GM19455 (cell line): ENCODE data around the gene DPYD.

Experiments used
- ATAC-seq: cut with Tn5 transposase; IDR thresholded peaks from one replicate; pipeline ENCODE4 v1.9.1; 2021; ENCODE audit not compliant: unreplicated experiment

Gene DPYD

GRCh38 chr1:97726386-97726785 lies 194.4 kb downstream of the DPYD start:
- no peak for ATAC-seq

- ATAC-seq = no peak
Observed at GRCh38 chr1:97721221-97721620, 199.6 kb downstream of the DPYD start.

GRCh38 chr1:97712980-97713379 lies 207.9 kb downstream of the DPYD start:
- ATAC-seq = no peak

DNA sequence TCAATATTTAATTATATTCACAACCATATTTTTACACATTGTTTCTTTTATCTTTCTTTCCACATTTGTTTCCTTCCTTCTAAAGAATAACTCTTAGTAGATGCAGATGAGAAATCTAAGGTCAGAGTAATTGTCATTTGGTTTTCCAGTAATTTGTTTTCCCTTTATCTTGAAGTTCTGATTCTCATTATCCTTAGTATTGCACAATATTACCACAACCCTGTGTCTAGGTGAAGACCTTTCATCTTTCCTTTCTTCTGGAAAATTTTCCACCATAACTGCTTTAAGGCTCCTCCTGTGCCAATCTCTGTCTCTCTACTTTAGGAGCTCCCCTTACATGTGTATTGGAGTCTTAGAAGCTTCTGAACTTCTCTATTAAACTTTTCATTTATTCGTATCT lies 209.0 kb downstream of the DPYD start:
- no peak for ATAC-seq

GRCh38 chr1:97693601-97694000 lies 227.2 kb downstream of the DPYD start:
- no peak for ATAC-seq

DNA sequence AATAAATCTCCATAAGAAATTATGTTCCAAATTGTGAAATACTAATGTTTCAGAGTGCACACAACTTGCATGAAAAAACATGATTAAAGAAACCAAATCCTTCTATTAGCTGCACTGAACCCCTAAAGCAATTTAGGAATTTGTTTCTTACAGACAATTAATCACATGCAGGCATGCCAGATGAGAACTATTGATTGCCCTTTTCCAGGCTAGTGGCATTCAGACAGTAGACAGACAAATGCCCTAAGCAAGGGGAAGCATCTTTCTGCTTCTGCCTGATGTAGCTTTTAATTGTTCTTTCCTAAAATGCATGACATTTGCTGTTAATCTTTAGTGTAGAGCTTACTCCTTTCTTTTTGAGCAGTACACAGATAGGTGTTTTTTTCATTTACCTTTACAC lies 229.5 kb downstream of the DPYD start:
- no peak for ATAC-seq

DNA sequence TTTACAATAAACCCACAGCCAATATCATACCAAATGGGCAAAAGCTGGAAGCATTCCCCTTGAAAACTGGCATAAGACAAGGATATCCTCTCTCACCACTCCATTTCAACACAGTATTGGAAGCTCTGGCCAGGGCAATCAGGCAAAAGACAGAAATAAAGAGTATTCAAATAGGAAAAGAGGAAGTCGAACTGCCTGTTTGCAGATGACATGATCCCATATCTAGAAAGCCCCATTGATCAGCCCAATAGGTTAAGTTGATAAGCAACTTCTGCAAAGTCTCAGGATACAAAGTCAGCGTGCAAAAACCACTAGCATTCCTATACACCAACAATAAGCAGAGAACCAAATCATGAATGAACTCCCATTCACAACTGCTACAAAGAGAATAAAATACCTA lies 235.5 kb downstream of the DPYD start:
- no peak for ATAC-seq

GRCh38 chr1:97680894-97681293 lies 239.9 kb downstream of the DPYD start:
- no peak for ATAC-seq

DNA sequence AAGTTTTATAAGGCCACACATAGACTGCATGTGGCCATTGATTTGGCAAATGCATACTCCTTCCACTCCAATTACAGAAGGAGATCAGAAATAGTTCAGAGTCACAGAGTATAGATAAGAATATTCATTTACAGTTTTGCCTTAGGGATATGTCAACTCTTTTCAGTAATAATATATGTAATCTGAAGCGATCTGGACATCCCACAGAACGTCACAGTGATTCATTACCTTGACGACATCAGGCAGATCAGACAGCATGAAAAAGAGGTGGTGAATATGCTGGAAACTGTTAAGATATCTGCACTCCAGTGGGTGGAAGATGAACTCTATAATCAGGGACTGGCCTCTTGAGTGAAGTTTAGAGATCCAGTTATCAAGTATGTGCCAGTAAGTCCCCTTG lies 240.4 kb downstream of the DPYD start:
- ATAC-seq = no peak

DNA sequence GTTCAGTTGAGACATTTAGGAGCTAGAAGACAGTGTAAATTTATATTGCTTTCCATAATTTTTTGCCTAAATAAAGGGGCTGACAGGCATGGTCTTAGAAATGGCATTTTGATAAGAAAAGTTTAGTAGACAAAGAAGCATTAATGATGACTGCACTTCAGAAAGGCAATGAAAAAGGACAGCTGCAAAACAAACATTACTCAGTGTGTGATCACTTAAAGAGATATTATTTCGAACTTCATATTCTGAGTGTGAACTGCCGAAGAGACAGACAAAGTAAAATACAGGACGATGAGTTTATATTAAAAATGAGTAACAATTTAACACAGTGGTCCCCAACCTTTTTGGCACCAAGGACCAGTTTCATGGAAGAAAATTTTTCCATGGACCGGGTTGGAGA lies 243.1 kb downstream of the DPYD start:
- ATAC-seq = no peak

- no peak for ATAC-seq
Observed at GRCh38 chr1:97674517-97674916, 246.3 kb downstream of the DPYD start.

DNA sequence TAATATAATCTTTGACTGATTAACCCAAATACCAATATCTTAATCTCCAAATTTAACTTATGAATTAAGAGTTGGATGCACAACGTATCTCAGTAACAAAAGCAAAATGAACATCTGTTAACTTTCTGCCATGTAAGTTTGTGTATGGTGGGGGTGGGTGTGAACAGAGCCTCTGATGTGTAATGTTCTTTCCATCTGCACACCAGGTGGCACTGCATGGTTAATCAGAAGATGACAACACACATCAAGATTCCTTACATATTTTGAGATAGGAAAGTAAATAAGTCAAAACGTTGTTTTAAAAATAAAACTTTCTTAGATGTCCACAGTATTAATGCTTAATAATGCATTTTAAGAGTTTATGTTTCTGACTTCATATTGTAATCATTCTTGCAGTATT lies 251.9 kb downstream of the DPYD start:
- ATAC-seq = no peak

DNA sequence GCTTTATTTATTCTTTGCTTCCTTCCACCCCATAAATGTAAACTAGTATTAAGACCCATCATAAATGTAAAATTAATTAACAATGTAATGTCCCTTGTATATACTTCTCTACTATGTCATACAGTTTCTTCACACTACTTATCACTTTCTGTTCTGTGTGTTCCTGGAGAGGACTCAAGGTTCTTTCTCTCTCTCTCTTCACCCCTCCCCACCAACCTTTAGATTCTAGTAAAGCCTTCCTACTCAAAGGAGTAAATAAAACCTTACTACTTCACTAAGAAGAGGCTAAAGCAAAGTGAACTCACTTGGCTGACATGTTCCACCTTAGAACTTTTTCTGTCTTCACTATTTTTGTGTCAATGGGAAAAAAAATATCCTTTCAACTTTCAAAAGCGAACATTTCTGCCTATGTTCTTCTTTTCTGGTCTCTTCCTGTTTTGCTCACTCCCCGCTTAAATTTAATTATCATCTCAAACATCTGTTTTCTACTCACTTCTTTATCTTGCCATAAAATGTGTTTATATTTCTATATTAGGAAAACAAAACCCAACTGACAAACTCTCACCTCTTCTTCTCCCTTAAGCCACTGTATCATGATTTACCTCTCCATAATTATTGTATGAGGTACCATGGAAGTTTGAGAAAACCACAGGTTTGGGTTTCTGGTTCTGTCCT lies 260.3 kb downstream of the DPYD start:
- no peak for ATAC-seq

DNA sequence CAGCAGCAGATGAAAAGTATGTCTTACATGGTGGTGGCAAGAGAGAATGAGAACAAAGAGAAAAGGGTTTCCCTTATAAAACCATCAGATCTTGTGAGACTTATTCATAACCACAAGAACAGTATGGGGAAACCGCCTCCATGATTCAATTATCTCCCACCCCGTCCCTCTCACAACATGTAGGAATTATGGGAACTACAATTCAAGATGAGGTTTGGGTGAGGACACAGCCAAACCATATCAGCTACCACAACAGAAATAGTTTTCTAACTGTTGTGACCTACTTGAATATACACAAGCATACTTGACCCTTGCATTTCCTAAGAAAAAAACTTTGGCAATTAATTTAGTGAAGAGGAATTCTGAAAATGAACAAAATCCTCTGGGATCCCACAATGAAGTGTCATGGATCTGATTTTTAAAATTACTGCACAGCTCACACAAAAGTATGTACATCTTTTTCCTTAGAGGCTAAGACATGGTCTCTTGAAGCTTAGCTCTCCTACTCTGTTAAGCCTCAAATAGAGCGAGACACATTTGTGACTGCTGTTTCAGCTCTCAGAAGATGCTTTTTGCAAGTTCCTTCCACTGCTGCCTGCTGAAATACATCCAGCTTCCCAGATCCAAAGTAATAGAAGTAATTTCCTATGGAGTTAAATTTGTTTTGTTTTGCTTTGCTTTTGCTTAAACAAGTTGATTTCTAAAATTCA lies 265.8 kb downstream of the DPYD start:
- no peak for ATAC-seq

DNA sequence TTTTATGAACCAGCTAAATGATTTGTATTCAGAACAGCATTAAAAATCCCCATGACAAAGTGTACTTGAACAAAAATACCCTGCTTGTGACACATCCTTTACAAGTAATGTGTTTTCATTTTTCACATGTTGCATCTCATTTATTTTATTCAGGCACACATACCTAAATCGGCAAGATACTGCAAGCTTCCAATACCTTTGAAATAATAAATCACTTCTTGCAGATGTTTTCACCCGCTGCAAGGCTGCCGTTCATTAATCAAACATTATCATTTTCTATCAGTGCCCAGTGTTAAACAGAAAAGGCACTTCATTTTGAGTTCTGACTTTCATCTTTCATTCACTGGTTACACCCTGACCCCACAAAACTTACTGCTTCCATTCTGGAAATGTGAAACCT lies 269.6 kb downstream of the DPYD start:
- no peak for ATAC-seq

- no peak for ATAC-seq
Observed at GRCh38 chr1:97649591-97649990, 271.2 kb downstream of the DPYD start.

GRCh38 chr1:97647776-97648175 lies 273.1 kb downstream of the DPYD start:
- ATAC-seq = no peak

GRCh38 chr1:97646071-97646470 lies 274.8 kb downstream of the DPYD start:
- no peak for ATAC-seq

GRCh38 chr1:97640677-97641076 lies 280.2 kb downstream of the DPYD start:
- ATAC-seq = no peak

- ATAC-seq = no peak
Observed at GRCh38 chr1:97636941-97637340, 283.9 kb downstream of the DPYD start.

GRCh38 chr1:97634758-97635157 lies 286.1 kb downstream of the DPYD start:
- no peak for ATAC-seq

DNA sequence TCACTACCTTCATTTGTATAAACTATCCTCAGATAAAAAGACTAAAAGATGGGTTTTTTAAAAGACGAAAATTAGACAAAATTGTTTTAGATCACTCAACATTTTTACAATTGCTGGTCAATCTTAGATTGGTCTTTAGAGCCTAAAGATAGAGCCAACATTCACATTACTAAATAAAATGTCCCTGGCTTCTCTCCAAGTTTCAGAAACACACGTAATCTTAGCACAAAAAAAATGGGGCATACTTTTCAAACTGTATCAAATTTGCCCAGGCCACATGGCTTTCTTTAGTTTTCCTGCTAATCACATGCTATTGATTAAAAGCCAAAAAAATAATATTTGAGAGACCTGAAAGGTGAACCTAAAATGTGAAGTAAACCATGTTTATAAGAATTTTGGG lies 288.1 kb downstream of the DPYD start:
- no peak for ATAC-seq

DNA sequence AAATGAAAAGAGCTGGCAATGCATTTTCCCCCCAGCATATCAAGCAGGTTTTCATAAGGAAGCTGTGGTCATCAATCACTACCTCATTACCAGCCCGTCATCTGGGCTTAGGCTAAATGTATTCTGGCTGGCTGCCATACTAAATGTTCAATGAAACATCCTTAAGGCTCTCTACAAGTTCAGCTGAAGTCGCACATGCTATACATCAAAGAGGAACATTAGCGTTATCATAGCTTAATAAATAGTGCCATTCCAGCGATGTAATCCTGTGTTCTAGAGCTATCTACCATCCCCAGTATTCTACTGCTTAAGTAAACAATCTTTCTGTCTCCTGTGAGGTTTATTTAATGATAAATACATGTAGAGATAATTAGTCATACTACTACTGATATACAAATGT lies 288.8 kb downstream of the DPYD start:
- ATAC-seq = no peak
